OCI-LY3 (cell line): ENCODE data around the gene FN1.

ENCODE experiments used
- H2AFZ ChIP-seq: fragments of 200-600, 300-600 bp; shearing (Covaris generic); 2 replicates; pipeline ENCODE4 v1.6.0; 2014; ENCODE audit warnings: antibody characterized with exemption, low read depth, low read length
- H3K27ac ChIP-seq: fragments of 200-600, 300-600 bp; sonication (generic); 2 replicates; pipeline ENCODE4 v1.5.1; 2014; ENCODE audit warnings: mild to moderate bottlenecking, low read length, moderate library complexity, mixed read lengths
- H3K27me3 ChIP-seq: fragments of 200-600, 300-600 bp; sonication (generic); 2 replicates; pipeline ENCODE4 v1.6.1; 2014; ENCODE audit warnings: low read depth, low read length, mixed read lengths
- H3K36me3 ChIP-seq: fragments of 200-600, 300-600 bp; sonication (generic); replicated peaks from 2 replicates; pipeline ENCODE3; 2014; ENCODE audit warnings: low read depth, low read length, mixed read lengths
- H3K4me1 ChIP-seq: fragments of 300-600, 200-600 bp; sonication (generic); 2 replicates; pipeline ENCODE4 v1.6.1; 2014; ENCODE audit warnings: low read length, mixed read lengths
- H3K4me2 ChIP-seq: fragments of 200-600, 300-600 bp; sonication (generic); 2 replicates; pipeline ENCODE4 v1.6.1; 2014; ENCODE audit warnings: low read length, mixed read lengths
- H3K4me3 ChIP-seq: fragments of 300-600, 200-600 bp; sonication (generic); 2 replicates; pipeline ENCODE4 v1.5.1; 2014; ENCODE audit warnings: antibody characterized with exemption, mild to moderate bottlenecking, low read length, moderate library complexity
- H3K79me2 ChIP-seq: fragments of 300-600, 200-600 bp; shearing (Covaris generic); 2 replicates; pipeline ENCODE4 v1.6.1; 2014; ENCODE audit warnings: mild to moderate bottlenecking, low read length, mixed read lengths
- H3K9ac ChIP-seq: fragments of 300-600, 200-600 bp; shearing (Covaris generic); 2 replicates; pipeline ENCODE4 v1.6.0; 2014; ENCODE audit warnings: mild to moderate bottlenecking, low read length, moderate library complexity
- H3K9me3 ChIP-seq: fragments of 200-600, 300-600 bp; shearing (Covaris generic); 2 replicates; pipeline ENCODE4 v1.6.1; 2014; ENCODE audit warnings: low read length, mixed read lengths; ENCODE audit not compliant: insufficient read depth
- H4K20me1 ChIP-seq: fragments of 200-600, 300-600 bp; sonication (generic); 2 replicates; pipeline ENCODE4 v1.6.1; 2016; ENCODE audit warnings: low read length, mixed read lengths; ENCODE audit not compliant: insufficient read depth
- EZH2phosphoT487 ChIP-seq: fragments of 200-600 bp; shearing (Covaris generic); IDR thresholded peaks from 2 replicates; pipeline ENCODE4 v1.6.1; 2018; ENCODE audit warnings: antibody characterized with exemption, mixed run types, low read depth
- TF ChIP-seq, protein P1 (sequence below): fragments of 200-600, 300-600 bp; sonication (generic); IDR thresholded peaks from 2 replicates; pipeline ENCODE4 v1.5.1; 2014; ENCODE audit warnings: antibody characterized with exemption, low read length, low read depth

Gene FN1

DNA sequence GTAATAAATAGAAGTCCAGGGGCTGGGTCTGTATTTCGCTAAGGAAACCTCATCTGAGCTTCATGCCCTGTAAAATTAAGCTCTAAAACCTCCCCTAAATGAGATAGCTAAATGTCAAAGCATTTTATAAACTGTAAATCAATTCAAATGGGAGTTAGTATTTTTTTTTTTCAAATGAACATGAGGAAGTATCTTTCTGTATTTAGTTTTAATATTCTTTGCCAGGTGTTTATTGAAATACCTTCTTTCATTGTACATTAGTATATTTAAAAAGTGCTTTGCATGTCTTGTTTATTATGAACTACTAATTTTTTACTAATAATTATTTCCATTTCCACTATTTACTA is 76.3 kb downstream of the FN1 start:
- Histone ChIP-seq H3K79me2 (no peaks in the 10 kb centered on the region), H3K4me1 (peaks cover 11% of the 10 kb centered on the region), H3K27ac (no peak overlapping the region), H4K20me1 (no peaks in the 10 kb centered on the region), H3K36me3 (peaks cover 14% of the 10 kb centered on the region), H3K27me3 (no peaks in the 10 kb centered on the region), H3K4me2 (no peak overlapping the region), H2AFZ (no peak overlapping the region), H3K9ac (no peak overlapping the region), H3K9me3 (no peaks in the 10 kb centered on the region), H3K4me3 (no peak overlapping the region)
- TF ChIP-seq EZH2phosphoT487 = no peak
- TF ChIP-seq, protein P1, sequence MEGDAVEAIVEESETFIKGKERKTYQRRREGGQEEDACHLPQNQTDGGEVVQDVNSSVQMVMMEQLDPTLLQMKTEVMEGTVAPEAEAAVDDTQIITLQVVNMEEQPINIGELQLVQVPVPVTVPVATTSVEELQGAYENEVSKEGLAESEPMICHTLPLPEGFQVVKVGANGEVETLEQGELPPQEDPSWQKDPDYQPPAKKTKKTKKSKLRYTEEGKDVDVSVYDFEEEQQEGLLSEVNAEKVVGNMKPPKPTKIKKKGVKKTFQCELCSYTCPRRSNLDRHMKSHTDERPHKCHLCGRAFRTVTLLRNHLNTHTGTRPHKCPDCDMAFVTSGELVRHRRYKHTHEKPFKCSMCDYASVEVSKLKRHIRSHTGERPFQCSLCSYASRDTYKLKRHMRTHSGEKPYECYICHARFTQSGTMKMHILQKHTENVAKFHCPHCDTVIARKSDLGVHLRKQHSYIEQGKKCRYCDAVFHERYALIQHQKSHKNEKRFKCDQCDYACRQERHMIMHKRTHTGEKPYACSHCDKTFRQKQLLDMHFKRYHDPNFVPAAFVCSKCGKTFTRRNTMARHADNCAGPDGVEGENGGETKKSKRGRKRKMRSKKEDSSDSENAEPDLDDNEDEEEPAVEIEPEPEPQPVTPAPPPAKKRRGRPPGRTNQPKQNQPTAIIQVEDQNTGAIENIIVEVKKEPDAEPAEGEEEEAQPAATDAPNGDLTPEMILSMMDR = no peak

DNA sequence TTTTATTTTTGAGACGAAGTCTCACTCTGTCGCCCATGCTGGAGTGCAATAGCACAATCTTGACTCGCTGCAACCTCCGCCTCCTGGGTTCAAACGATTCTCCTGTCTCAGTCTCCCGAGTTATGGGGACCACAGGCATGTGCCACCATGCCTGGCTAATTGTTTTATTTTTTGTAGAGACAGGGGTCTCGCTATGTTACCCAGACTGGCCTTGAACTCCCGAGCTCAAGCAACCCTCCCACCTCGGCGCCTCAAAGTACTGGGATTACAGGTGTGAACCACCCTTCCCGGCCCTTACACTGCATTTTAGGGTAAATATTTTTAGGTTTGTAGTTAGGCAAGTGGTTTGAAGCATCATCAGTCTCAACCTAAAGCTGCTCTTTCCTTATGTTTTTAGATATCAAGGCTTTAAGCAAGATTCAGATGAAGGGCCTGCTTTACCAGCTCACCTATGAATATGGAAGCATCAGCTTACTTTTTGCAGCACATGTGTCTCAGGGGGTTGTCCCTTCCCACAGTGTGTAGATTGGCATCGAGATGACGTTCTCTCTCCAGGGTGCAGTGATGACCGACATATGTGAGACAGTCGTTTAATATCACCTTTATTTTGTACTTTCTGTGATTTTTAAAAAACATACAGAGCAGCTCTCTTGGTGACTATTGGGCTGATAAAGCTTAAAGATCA is 76.8 kb downstream of the FN1 start:
- no peaks in the 10 kb centered on the region for H4K20me1 ChIP-seq
- H3K27me3 ChIP-seq = no peaks in the 10 kb centered on the region
- TF ChIP-seq, protein P1 = no peak
- no peak overlapping the region for H3K9ac ChIP-seq
- H3K36me3 ChIP-seq = peaks cover 14% of the 10 kb centered on the region
- H3K4me1 ChIP-seq = peaks cover 11% of the 10 kb centered on the region
- H3K9me3 ChIP-seq = no peaks in the 10 kb centered on the region
- H3K79me2 ChIP-seq = no peaks in the 10 kb centered on the region
- H3K27ac ChIP-seq = no peak overlapping the region
- no peak overlapping the region for H2AFZ ChIP-seq
- no peak overlapping the region for H3K4me2 ChIP-seq
- H3K4me3 ChIP-seq = no peak overlapping the region

DNA sequence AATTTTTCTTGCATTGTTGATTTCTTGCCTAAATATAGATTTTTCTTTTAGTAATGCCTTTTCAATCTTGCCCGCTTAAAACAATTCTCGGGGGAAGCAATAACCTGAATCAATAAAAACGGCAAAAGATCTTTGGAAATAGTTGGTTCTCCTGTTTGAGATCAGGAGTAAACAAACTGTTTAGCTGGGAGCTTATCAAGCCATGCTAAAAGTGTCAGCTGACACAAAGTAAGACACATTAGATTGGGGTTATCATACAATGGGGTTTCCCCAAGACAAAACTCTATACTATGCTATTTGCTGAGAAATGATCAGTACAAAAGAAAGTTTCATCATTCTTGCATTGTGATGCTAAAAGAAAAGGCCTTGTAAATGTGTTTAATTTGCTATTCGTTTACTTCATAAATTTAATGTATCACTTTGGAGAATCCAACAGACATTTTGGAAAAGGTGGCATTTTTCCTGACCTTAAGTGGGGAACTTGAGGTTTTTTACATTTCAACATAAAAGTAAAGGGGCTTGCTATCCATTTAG is 77.5 kb downstream of the FN1 start:
- Histone ChIP-seq H3K9ac (no peak overlapping the region), H3K4me2 (no peak overlapping the region), H3K27me3 (no peaks in the 10 kb centered on the region), H3K9me3 (no peaks in the 10 kb centered on the region), H3K36me3 (peaks cover 12% of the 10 kb centered on the region), H3K4me3 (no peak overlapping the region), H3K4me1 (peaks cover 10% of the 10 kb centered on the region), H3K27ac (no peak overlapping the region), H3K79me2 (no peaks in the 10 kb centered on the region), H2AFZ (no peak overlapping the region), H4K20me1 (no peaks in the 10 kb centered on the region)
- TF ChIP-seq EZH2phosphoT487 = no peak
- TF ChIP-seq, protein P1 = no peak

DNA sequence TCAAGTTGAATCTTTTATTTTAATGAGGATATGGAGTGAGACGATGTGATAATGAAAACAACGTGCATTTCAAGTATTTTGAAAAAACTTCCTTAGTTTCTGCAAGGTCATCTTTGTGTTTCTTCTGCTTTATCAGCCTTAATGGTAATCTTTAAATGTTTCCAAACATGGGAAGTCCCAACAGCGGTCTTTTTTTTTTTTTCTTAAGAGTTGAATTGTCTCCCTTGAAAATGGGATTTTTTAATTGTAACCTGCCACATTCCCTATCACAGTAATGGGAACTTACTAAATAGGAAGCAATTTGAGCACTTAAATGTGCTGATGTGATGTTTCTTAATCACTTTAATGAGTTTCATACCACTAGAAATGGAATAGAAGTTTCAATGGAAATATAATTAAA is 78.2 kb downstream of the FN1 start:
- TF ChIP-seq, protein P1 = no peak
- no peak for TF ChIP-seq EZH2phosphoT487
- Histone ChIP-seq H3K4me1 (peaks cover 4% of the 10 kb centered on the region), H4K20me1 (no peaks in the 10 kb centered on the region), H3K9ac (no peak overlapping the region), H3K4me2 (no peak overlapping the region), H3K27ac (no peak overlapping the region), H3K79me2 (no peaks in the 10 kb centered on the region), H3K9me3 (no peaks in the 10 kb centered on the region), H3K4me3 (no peak overlapping the region), H3K27me3 (no peaks in the 10 kb centered on the region), H2AFZ (no peak overlapping the region), H3K36me3 (peaks cover 7% of the 10 kb centered on the region)
